Colonic mucosa (tissue), 4 donors: ENCODE results near the gene PUSL1. TPM values are rescaled to one million over a fixed set of nuclear protein-coding genes. Genes with fewer than 3 reads are reported as not detected.

ENCODE experiments used
- DNase-seq: peaks from one replicate; pipeline ENCODE4 v3.0.0-alpha.2; 2020
- H3K27ac ChIP-seq: fragments of 200-600 bp; one replicate; pipeline ENCODE4 v1.8.0; 2021
- H3K27me3 ChIP-seq: fragments of 200-600 bp; one replicate; pipeline ENCODE4 v1.8.0; 2021
- H3K36me3 ChIP-seq: fragments of 200-600 bp; one replicate; pipeline ENCODE4 v1.8.0; 2021
- H3K4me1 ChIP-seq: fragments of 200-600 bp; one replicate; pipeline ENCODE4 v1.8.0; 2021; ENCODE audit warnings: mild to moderate bottlenecking
- H3K4me3 ChIP-seq: fragments of 200-600 bp; one replicate; pipeline ENCODE4 v1.8.0; 2021
- H3K9ac ChIP-seq, 2 donors: one replicate each; pipeline ENCODE4 v1.7.0; 2013; ENCODE audit warnings: control low read depth in 2 of 2, low read depth in 2 of 2, low read length in 2 of 2
- H3K9me3 ChIP-seq: fragments of 200-600 bp; one replicate; pipeline ENCODE4 v1.8.0; 2021
- CTCF ChIP-seq: fragments of 200-600 bp; IDR thresholded peaks from one replicate; pipeline ENCODE4 v1.8.0; 2022; ENCODE audit warnings: antibody characterized with exemption, mild to moderate bottlenecking
- intact Hi-C: fragments of 100-400 bp; cut with DNase I; formaldehyde crosslinking; loops from one replicate; pipeline ENCODE4 v1.14.1; 2022
- total RNA-seq, 2 donors: library from RNA; stranded (reverse); fragmentation: NEBNext Ultra II Directional in 1 of 2; extraction: Animal tissue kit (Norgen Biotek cat#: 25700) in 1 of 2; gene quantifications; one replicate each; pipeline ENCODE4 v1.2.1, GENCODE V29; 2021
- donor health status: healthy.
- donor health status: DM: no; HTN: no; CAD: no.
- donor health status: DM: no; HTN: no; CAD: no.

PUSL1 gene
- total RNA-seq, 2 donors from 2014 or later = 14.3 to 35.8 TPM

DNA sequence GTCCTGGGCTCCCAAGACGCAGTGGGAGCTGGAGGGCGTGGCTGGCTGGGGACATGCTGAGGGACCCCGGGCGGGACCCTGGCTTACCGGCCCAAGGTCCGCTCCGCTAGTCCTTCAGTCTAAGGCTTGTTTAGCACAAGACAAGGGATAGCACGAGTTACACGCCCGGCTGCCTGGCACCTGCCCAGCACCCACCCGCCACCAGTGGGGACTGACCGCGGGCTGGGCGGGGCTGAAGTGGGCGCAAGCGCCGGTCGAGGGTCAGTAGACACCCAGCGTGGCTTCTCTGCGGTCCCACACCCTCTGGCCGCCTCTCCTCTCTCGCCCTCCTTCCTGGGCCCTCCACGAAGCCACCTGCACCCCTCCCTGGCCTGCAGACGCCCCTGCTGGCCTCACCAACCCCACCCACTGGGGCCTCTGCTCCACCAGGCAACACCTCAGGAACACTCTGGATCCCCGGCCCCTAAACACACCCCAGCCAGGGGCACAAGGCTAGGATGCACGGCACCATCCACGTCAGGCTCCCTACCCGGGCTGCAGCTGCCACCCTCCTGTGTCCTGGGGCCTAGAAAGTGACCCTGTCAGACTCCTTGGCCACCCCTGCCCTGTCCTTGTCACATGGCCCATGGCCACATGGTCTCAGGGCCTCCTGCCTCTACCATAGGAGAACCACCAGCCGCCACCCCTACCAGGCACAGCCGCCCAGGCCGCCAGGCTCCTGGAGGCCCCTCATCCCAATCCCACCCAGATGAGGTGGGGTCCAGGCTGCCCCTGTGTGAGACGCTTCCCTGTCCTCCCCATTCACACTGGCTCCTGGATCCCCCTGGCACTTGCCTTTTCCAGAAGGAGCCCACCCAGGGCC lies 28.8 kb downstream of the PUSL1 start:
- no peaks in the 10 kb centered on the region for H3K4me1 ChIP-seq
- H3K36me3 ChIP-seq = no peaks in the 10 kb centered on the region
- H3K27me3 ChIP-seq = no peaks in the 10 kb centered on the region
- no peak for TF ChIP-seq CTCF
- no peaks in the 10 kb centered on the region for H3K9me3 ChIP-seq
- intact Hi-C loops = no loop called here
- H3K9ac ChIP-seq = no peak overlapping the region
- no peak overlapping the region for H3K4me3 ChIP-seq
- no peak for DNase-seq
- H3K27ac ChIP-seq = no peak overlapping the region

DNA sequence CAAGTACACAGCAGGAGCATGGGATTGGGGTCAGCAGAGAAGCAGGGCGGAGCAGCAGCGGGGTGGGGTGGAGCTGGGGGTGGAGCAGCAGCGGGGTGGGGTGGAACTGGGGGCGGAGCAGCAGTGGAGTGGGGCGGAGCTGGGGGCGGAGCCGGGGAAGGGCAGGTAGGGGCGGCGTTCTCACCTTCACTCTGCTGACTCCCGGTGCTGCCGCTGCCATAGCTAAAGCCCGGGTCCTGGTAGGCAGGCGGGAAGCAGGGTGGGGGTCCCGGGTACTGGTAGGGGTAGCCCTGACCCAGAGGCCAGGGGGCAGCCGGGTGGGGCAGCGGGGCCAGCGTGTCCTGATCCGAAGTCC lies 29.4 kb downstream of the PUSL1 start:
- intact Hi-C loops = no loop called here
- Histone ChIP-seq H3K36me3 (no peaks in the 10 kb centered on the region), H3K9me3 (no peaks in the 10 kb centered on the region), H3K4me3 (no peak overlapping the region), H3K4me1 (no peaks in the 10 kb centered on the region), H3K27ac (no peak overlapping the region), H3K9ac (no peak overlapping the region), H3K27me3 (no peaks in the 10 kb centered on the region)
- no peak for TF ChIP-seq CTCF
- peak; percentile 72 for DNase-seq

DNA sequence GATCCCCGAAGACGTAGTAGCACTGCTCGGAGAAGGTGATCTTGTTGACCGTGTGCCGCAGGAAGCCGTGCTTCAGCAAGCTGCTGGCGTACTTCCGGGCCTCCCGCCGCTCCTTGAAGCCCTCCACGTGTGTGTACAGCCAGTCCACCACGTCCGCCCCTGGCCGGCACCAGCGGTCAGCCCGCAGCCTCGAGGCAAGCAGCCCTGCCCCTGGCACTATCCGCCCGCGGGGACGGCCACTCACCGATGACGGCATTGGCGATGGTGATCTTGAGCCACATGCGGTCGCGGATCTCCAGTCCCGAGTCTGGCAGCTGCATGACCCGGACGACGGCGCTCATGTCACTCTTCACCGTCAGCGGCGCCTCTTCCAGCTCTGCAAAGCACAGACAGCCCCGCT lies 29.9 kb downstream of the PUSL1 start:
- Histone ChIP-seq H3K27me3 (no peaks in the 10 kb centered on the region), H3K36me3 (no peaks in the 10 kb centered on the region), H3K9ac (no peak overlapping the region), H3K4me1 (no peaks in the 10 kb centered on the region), H3K4me3 (no peak overlapping the region), H3K9me3 (no peaks in the 10 kb centered on the region), H3K27ac (no peak overlapping the region)
- intact Hi-C loops = no loop called here
- no peak for TF ChIP-seq CTCF
- no peak for DNase-seq

- Histone ChIP-seq H3K4me1 (peaks cover 5% of the 10 kb centered on the region), H3K9me3 (no peaks in the 10 kb centered on the region), H3K9ac (no peak overlapping the region), H3K4me3 (no peak overlapping the region), H3K36me3 (no peaks in the 10 kb centered on the region), H3K27ac (no peak overlapping the region), H3K27me3 (no peaks in the 10 kb centered on the region)
- intact Hi-C loops = no loop called here
- no peak for DNase-seq
- TF ChIP-seq CTCF = no peak
Measured at GRCh38 chr1:1340185-1340584, 31.8 kb downstream of the PUSL1 start.

GRCh38 chr1:1340791-1341548 lies 32.6 kb downstream of the PUSL1 start:
- no peak overlapping the region for H3K27ac ChIP-seq
- intact Hi-C loops = no loop called here
- H3K4me3 ChIP-seq = no peak overlapping the region
- H3K9me3 ChIP-seq = no peaks in the 10 kb centered on the region
- no peaks in the 10 kb centered on the region for H3K27me3 ChIP-seq
- H3K9ac ChIP-seq = no peak overlapping the region
- H3K36me3 ChIP-seq = no peaks in the 10 kb centered on the region
- peaks cover 9% of the 10 kb centered on the region for H3K4me1 ChIP-seq
- no peak for DNase-seq
- no peak for TF ChIP-seq CTCF
